ENCODE data around the gene INTS4.

DNA sequence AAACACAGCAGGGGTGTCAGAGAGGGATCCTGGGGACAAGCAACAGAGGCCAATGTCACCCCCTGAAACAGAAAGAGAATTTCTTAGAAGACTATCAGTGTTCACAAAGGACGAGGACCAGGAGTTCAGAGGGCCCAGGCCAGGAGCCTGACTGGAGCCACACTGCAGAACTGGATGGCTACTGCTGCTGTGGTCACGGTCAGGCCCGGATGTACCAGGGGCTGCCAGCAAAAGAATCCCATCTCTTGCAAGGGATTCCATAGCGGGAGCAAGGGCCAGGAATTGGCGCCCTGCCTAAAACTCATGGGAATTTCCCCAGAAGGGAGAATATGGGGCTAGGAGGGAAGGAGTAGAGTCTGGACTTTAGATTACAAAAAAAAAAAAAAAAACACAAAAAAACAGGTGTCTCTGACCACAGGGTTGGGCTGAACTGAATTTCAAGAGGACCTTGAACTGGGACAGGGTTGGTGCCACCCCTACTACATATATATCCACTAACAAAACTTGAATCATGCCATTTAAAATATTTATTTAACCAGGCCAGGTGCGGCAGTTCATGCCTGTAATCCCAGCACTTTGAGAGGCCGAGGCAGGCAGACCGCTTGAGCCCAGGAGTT lies 44.3 kb upstream of the INTS4 start:
- TF ChIP-seq EZH2phosphoT487 (conservative IDR thresholded peaks at IDR 0.05; ENCODE audit: low read length), result no peak
- TF ChIP-seq, protein P1, sequence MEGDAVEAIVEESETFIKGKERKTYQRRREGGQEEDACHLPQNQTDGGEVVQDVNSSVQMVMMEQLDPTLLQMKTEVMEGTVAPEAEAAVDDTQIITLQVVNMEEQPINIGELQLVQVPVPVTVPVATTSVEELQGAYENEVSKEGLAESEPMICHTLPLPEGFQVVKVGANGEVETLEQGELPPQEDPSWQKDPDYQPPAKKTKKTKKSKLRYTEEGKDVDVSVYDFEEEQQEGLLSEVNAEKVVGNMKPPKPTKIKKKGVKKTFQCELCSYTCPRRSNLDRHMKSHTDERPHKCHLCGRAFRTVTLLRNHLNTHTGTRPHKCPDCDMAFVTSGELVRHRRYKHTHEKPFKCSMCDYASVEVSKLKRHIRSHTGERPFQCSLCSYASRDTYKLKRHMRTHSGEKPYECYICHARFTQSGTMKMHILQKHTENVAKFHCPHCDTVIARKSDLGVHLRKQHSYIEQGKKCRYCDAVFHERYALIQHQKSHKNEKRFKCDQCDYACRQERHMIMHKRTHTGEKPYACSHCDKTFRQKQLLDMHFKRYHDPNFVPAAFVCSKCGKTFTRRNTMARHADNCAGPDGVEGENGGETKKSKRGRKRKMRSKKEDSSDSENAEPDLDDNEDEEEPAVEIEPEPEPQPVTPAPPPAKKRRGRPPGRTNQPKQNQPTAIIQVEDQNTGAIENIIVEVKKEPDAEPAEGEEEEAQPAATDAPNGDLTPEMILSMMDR (IDR thresholded peaks at IDR 0.05; ENCODE audit: insufficient read depth, low read length, poor library complexity, severe bottlenecking), result no peak

All from SU-DHL-6 (cell line).